ENCODE data around the gene TMEM234. TPM values are rescaled to one million over a fixed set of nuclear protein-coding genes. Genes with fewer than 3 reads are reported as not detected.

The TMEM234 gene
- total RNA-seq, 6 donors from 2014 or later: 14.9 to 62.9 (median 21.1) TPM

GRCh38 chr1:32201011-32201855 is 20.9 kb downstream of the TMEM234 start:
- peak overlapping the region; percentile 62 to 79 (median 73) for H3K27ac ChIP-seq
- ATAC-seq (ENCODE audit: low FRiP score in 2 of 2) (peak; percentile 38 to 50), DNase-seq (peak; percentile 65 to 82)
- TF ChIP-seq CTCF (IDR thresholded peaks at IDR 0.05) (no peak), POLR2AphosphoS5 (IDR thresholded peaks at IDR 0.05) (peak in 1 of 2 donors; percentile 18), EP300 (IDR thresholded peaks at IDR 0.05) (no peak)
- WGBS, 2 donors: 3 to 5% methylated on average over 10 to 24 of the region's 26 CpGs
- H3K4me1 ChIP-seq: peaks cover 22 to 40% (median 38%) of the 10 kb centered on the region in 4 donors
- H3K4me3 ChIP-seq: peak overlapping the region; percentile 63 to 69 (median 64)
- H3K27me3 ChIP-seq: no peaks in the 10 kb centered on the region
- H3K9me3 ChIP-seq: no peaks in the 10 kb centered on the region
- peaks cover 0 to 17% (median 10%) of the 10 kb centered on the region in 4 donors for H3K36me3 ChIP-seq

- no peaks in the 10 kb centered on the region for H3K27me3 ChIP-seq
- ATAC-seq (ENCODE audit: low FRiP score in 2 of 2): peak; percentile 22 to 73
- H3K36me3 ChIP-seq: peaks cover 2 to 25% (median 17%) of the 10 kb centered on the region in 4 donors
- peak within 1 kb of the TSS; percentile 63 to 69 (median 64) for H3K4me3 ChIP-seq
- DNase-seq: peak; percentile 60 to 86
- peak within 1 kb of the TSS; percentile 62 to 79 (median 73) for H3K27ac ChIP-seq
- WGBS, 2 donors: 1% methylated on average over 9 to 34 of the region's 34 CpGs
- H3K9me3 ChIP-seq: no peaks in the 10 kb centered on the region
- peaks cover 19 to 36% (median 33%) of the 10 kb centered on the region in 4 donors for H3K4me1 ChIP-seq
- peak in 1 of 2 donors; percentile 47 for TF ChIP-seq POLR2AphosphoS5 (IDR thresholded peaks at IDR 0.05)
- no peak for TF ChIP-seq CTCF (IDR thresholded peaks at IDR 0.05)
- TF ChIP-seq EP300 (IDR thresholded peaks at IDR 0.05): no peak
- peak in 1 of 4 donors; percentile 26 for TF ChIP-seq POLR2A (IDR thresholded peaks at IDR 0.05)
Observed at GRCh38 chr1:32200226-32201010, 21.7 kb downstream of the TMEM234 start, which contains the start of gene CCDC28B. TSS of gene CCDC28B (plus strand) at chr1:32200595. CDS start at chr1:32201936, 1,341 bp downstream.

GRCh38 chr1:32199717-32200072 is 22.5 kb downstream of the TMEM234 start:
- DNase-seq: no peak
- no peaks in the 10 kb centered on the region for H3K27me3 ChIP-seq
- peaks cover 9 to 32% (median 24%) of the 10 kb centered on the region in 4 donors for H3K36me3 ChIP-seq
- peaks cover 15 to 31% (median 26%) of the 10 kb centered on the region in 4 donors for H3K4me1 ChIP-seq
- H3K9me3 ChIP-seq: no peaks in the 10 kb centered on the region
- H3K27ac ChIP-seq: peak overlapping the region in 3 of 4 donors; percentile 62 to 79 (median 76)
- no peak for TF ChIP-seq POLR2AphosphoS5 (IDR thresholded peaks at IDR 0.05)
- TF ChIP-seq EP300 (IDR thresholded peaks at IDR 0.05): no peak
- no peak for TF ChIP-seq POLR2A (IDR thresholded peaks at IDR 0.05)
- no peak for TF ChIP-seq CTCF (IDR thresholded peaks at IDR 0.05)
- no peak for ATAC-seq (ENCODE audit: low FRiP score in 2 of 2)
- WGBS, 2 donors: 70% methylated on average over 6 of the region's 6 CpGs; no CpG with 5 or more reads in 1 of the 2 donors
- peak overlapping the region in 1 of 4 donors; percentile 69 for H3K4me3 ChIP-seq

GRCh38 chr1:32199043-32199716 is 23.0 kb downstream of the TMEM234 start:
- no peak for ATAC-seq (ENCODE audit: low FRiP score in 2 of 2)
- H3K4me1 ChIP-seq: peaks cover 15 to 31% (median 25%) of the 10 kb centered on the region in 4 donors

More at GRCh38 chr1:32199043-32199716, 23.0 kb downstream of the TMEM234 start:
- TF ChIP-seq POLR2A (IDR thresholded peaks at IDR 0.05) (no peak), CTCF (IDR thresholded peaks at IDR 0.05) (no peak), POLR2AphosphoS5 (IDR thresholded peaks at IDR 0.05) (no peak), EP300 (IDR thresholded peaks at IDR 0.05) (no peak)
- H3K27ac ChIP-seq: peak overlapping the region in 1 of 4 donors; percentile 27
- no peak overlapping the region for H3K4me3 ChIP-seq
- DNase-seq: no peak
- no peaks in the 10 kb centered on the region for H3K9me3 ChIP-seq
- H3K27me3 ChIP-seq: no peaks in the 10 kb centered on the region
- 82 to 83% methylated on average over 2 to 4 of the region's 4 CpGs for WGBS, 2 donors
- peaks cover 15 to 37% (median 29%) of the 10 kb centered on the region in 4 donors for H3K36me3 ChIP-seq

All from upper lobe of left lung (tissue), 6 donors.